HEK293 (cell line): ENCODE data around the gene CC2D1A.

Experiments
- CTCF ChIA-PET: fragments of 350-600 bp; formaldehyde crosslinking; extraction: SDS; loops from one replicate; lab custom pipeline; 2021; ENCODE audit warnings: antibody characterized with exemption; lab: Yijun Ruan, JAX
- POLR2A ChIA-PET: fragments of 300-600 bp; formaldehyde crosslinking; extraction: SDS; loops from one replicate; lab custom pipeline; 2020; ENCODE audit warnings: antibody characterized with exemption, inconsistent platforms; lab: Yijun Ruan, JAX
- H3K27ac ChIP-seq: fragments of 200-500 bp; sonication (Bioruptor generic); 2 replicates; pipeline ENCODE4 v1.5.1; 2014; ENCODE audit warnings: low read depth, low read length, control low read depth, inconsistent platforms; ENCODE audit errors: extremely low read depth
- H3K36me3 ChIP-seq, 2 experiments: fragments of 200-500 bp in 1 of 2; sonication (Bioruptor generic) in 1 of 2; 1 replicate in 1 of 2; 2 replicates in 1 of 2; pipeline ENCODE4 v1.5.1; 2014 to 2017; ENCODE audit warnings: inconsistent platforms in 2 of 2, low read length in 2 of 2; ENCODE audit not compliant: control insufficient read depth in 2 of 2, insufficient read depth in 1 of 2
- H3K4me1 ChIP-seq: fragments of 200-500 bp; sonication (Bioruptor generic); 2 replicates; pipeline ENCODE4 v1.5.1; 2014; ENCODE audit warnings: mild to moderate bottlenecking, low read length, inconsistent platforms; ENCODE audit not compliant: control insufficient read depth, insufficient read depth
- H3K4me3 ChIP-seq: 2 replicates; pipeline ENCODE4 v1.5.1; 2011; ENCODE audit warnings: low read depth, mild to moderate bottlenecking, control low read depth, low read length, moderate library complexity
- H3K9me3 ChIP-seq: fragments of 200-500 bp; sonication (Bioruptor generic); 2 replicates; pipeline ENCODE4 v1.5.1; 2014; ENCODE audit warnings: low read depth, low read length, inconsistent platforms; ENCODE audit not compliant: control insufficient read depth, insufficient read depth
- AEBP2 ChIP-seq: fragments of 450-650 bp; formaldehyde crosslinking; IDR thresholded peaks from 2 replicates; pipeline ENCODE4 v1.5.1; 2016; ENCODE audit warnings: missing biosample characterization, missing genetic modification characterization, borderline replicate concordance
- CTCF ChIP-seq: fragments of 450-650 bp; formaldehyde crosslinking; IDR thresholded peaks from 2 replicates; pipeline ENCODE4 v1.5.1; 2016; ENCODE audit warnings: missing biosample characterization, missing genetic modification characterization
- INSM2 ChIP-seq: fragments of 450-650 bp; formaldehyde crosslinking; IDR thresholded peaks from 2 replicates; pipeline ENCODE4 v1.5.1; 2016; ENCODE audit warnings: missing biosample characterization, missing genetic modification characterization
- SALL2 ChIP-seq: fragments of 450-650 bp; formaldehyde crosslinking; IDR thresholded peaks from 2 replicates; pipeline ENCODE4 v1.5.0; 2017; ENCODE audit warnings: missing biosample characterization, mild to moderate bottlenecking, missing genetic modification characterization, borderline replicate concordance
- SP7 ChIP-seq: fragments of 450-650 bp; formaldehyde crosslinking; IDR thresholded peaks from 2 replicates; pipeline ENCODE4 v1.5.1; 2016; ENCODE audit warnings: missing biosample characterization, missing genetic modification characterization
- TCF7L2 ChIP-seq: IDR thresholded peaks from 2 replicates; pipeline ENCODE4 v1.6.1; 2011; ENCODE audit warnings: low read depth, mild to moderate bottlenecking, inconsistent platforms, low read length, moderate library complexity, borderline replicate concordance
- ZBTB11 ChIP-seq: fragments of 450-650 bp; formaldehyde crosslinking; conservative IDR thresholded peaks from 2 replicates; pipeline ENCODE4 v1.5.1; 2016; ENCODE audit warnings: low read depth, missing biosample characterization, missing genetic modification characterization
- ZBTB8A ChIP-seq: fragments of 450-650 bp; formaldehyde crosslinking; IDR thresholded peaks from 2 replicates; pipeline ENCODE4 v1.5.1; 2016; ENCODE audit warnings: missing biosample characterization, missing genetic modification characterization
- ZFP3 ChIP-seq: fragments of 450-650 bp; formaldehyde crosslinking; IDR thresholded peaks from 2 replicates; pipeline ENCODE4 v1.5.1; 2016; ENCODE audit warnings: low read depth, missing biosample characterization, missing genetic modification characterization
- ZNF175 ChIP-seq: fragments of 450-650 bp; formaldehyde crosslinking; IDR thresholded peaks from 2 replicates; pipeline ENCODE4 v1.5.1; 2016; ENCODE audit warnings: missing biosample characterization, missing genetic modification characterization
- ZNF335 ChIP-seq: fragments of 450-650 bp; formaldehyde crosslinking; conservative IDR thresholded peaks from 2 replicates; pipeline ENCODE4 v1.5.1; 2016; ENCODE audit warnings: missing biosample characterization, missing genetic modification characterization
- ZNF501 ChIP-seq: fragments of 450-650 bp; formaldehyde crosslinking; IDR thresholded peaks from 2 replicates; pipeline ENCODE4 v1.5.1; 2016; ENCODE audit warnings: missing biosample characterization, missing genetic modification characterization
- ZNF529 ChIP-seq: fragments of 450-650 bp; formaldehyde crosslinking; IDR thresholded peaks from 2 replicates; pipeline ENCODE4 v1.5.1; 2017; ENCODE audit warnings: missing genetic modification characterization, missing biosample characterization; ENCODE audit not compliant: insufficient replicate concordance

CC2D1A gene

GRCh38 chr19:13975870-13976269 is 69.9 kb downstream of the CC2D1A start:
- ChIA-PET POLR2A (no interaction called here), CTCF (interaction anchor here (0.7 kb wide), 1 partner anchor 605 kb away, joined by 3 read pairs; no protein-coding TSS in a partner anchor)
- Histone ChIP-seq H3K27ac (no peak overlapping the region), H3K36me3 (peaks cover 20 to 53% of the 10 kb centered on the region in 2 experiments; a peak in 2 of 3 replicates), H3K4me1 (no peaks in the 10 kb centered on the region; the same call in 1 of the 2 replicates), H3K4me3 (no peak overlapping the region), H3K9me3 (no peaks in the 10 kb centered on the region)
- TF ChIP-seq ZNF501 (tag by site-specific recombination) (no peak), ZNF529 (tag by site-specific recombination) (no peak), ZFP3 (no peak)

GRCh38 chr19:13976446-13976845 is 70.4 kb downstream of the CC2D1A start:
- Histone ChIP-seq H3K36me3 (peaks cover 20 to 53% of the 10 kb centered on the region in 2 experiments; a peak in 2 of 3 replicates), H3K9me3 (no peaks in the 10 kb centered on the region), H3K27ac (no peak overlapping the region), H3K4me1 (no peaks in the 10 kb centered on the region; the same call in 1 of the 2 replicates), H3K4me3 (no peak overlapping the region)
- ChIA-PET CTCF (interaction anchor here (0.6 to 0.7 kb wide), 2 partner anchors 182 to 606 kb away, joined by 3 read pairs; no protein-coding TSS in a partner anchor), POLR2A (no interaction called here)
- TF ChIP-seq SALL2 (tag by site-specific recombination) (no peak), ZBTB11 (no peak), TCF7L2 (no peak), CTCF (tag by site-specific recombination) (no peak), INSM2 (tag by site-specific recombination) (no peak), SP7 (tag by site-specific recombination) (no peak), ZBTB8A (no peak), ZNF175 (no peak), ZNF335 (tag by site-specific recombination) (no peak), AEBP2 (tag by site-specific recombination) (no peak)
